Subcutaneous adipose tissue (tissue), 4 donors: ENCODE measurements around the gene BRIP1. TPM values are rescaled to one million over a fixed set of nuclear protein-coding genes. Genes with fewer than 3 reads are reported as not detected.
A peak's percentile ranks its signal among the peaks of the same experiment; 100 is the strongest.

Source experiments
- total RNA-seq, 4 donors: library from RNA; depleted of rRNA; stranded (reverse); fragments of >200 nt; gene quantifications; one replicate each; pipeline ENCODE4 v1.1.0, GENCODE V29; 2016
- TF ChIP-seq, protein P1 (sequence below): fragments of 450-650 bp; IDR thresholded peaks from one replicate; pipeline ENCODE4 v1.5.1; 2016; ENCODE audit warnings: low read depth, mild to moderate bottlenecking, control low read depth, antibody characterized with exemption, moderate library complexity

Gene BRIP1
- total RNA-seq, 4 donors from 2014 or later = 0.33 to 1.1 (median 0.98) TPM

DNA sequence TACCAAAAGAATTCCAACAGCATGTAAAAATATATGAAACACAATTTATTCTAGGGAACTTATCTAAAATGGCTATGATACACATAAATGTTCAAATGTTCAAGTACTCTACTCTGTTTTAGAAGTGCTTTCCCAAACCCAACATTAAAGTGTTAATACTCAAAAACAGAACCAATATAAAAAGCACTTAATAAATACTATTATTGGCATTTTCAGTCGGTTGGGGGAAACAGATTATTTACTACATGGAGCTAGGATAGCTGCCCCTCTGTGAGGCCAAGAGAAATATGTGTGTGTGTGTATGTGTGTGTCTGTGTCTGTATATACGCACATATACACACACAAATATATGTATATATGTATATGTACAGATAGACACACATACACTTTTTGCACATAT is 32.1 kb upstream of the BRIP1 start:
- TF ChIP-seq, protein P1, sequence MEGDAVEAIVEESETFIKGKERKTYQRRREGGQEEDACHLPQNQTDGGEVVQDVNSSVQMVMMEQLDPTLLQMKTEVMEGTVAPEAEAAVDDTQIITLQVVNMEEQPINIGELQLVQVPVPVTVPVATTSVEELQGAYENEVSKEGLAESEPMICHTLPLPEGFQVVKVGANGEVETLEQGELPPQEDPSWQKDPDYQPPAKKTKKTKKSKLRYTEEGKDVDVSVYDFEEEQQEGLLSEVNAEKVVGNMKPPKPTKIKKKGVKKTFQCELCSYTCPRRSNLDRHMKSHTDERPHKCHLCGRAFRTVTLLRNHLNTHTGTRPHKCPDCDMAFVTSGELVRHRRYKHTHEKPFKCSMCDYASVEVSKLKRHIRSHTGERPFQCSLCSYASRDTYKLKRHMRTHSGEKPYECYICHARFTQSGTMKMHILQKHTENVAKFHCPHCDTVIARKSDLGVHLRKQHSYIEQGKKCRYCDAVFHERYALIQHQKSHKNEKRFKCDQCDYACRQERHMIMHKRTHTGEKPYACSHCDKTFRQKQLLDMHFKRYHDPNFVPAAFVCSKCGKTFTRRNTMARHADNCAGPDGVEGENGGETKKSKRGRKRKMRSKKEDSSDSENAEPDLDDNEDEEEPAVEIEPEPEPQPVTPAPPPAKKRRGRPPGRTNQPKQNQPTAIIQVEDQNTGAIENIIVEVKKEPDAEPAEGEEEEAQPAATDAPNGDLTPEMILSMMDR = peak; percentile 97

DNA sequence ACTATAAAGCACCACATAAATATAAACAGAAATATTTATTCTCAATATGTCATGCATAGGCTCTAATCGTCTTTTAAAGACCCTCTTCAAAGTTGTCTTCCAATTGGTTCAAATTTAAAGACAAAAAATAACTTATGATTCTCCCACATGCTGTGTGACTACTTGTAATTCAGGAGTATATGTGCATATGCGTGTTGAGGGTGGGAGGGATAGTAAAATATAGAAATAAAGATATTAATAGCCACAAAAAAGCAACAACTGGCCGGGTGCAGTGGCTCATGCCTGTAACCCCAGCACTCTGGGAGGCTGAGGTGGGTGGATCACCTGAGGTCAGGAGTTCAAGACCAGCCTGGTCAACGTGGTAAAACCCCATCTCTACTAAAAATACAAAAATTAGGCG is 31.0 kb upstream of the BRIP1 start:
- TF ChIP-seq, protein P1 = peak; percentile 3

DNA sequence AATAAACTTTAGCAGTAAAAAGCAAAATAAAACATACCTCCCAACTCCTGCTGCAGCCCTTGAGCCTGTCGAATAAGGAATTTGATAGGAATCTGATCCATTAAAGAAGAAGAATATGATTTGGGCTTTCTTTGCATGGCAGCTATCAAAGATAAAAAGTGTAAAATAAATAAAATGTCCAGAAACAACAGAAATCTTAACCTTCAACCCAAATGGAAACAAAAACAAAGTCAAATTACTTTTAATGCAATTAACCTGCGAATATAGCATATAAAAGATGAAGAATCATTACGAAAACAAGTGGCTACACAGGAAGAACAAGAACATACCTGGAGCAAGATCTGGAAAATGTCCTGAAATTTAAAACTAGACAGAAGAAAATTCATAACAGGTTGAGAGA is 21.5 kb upstream of the BRIP1 start:
- TF ChIP-seq, protein P1 = no peak

DNA sequence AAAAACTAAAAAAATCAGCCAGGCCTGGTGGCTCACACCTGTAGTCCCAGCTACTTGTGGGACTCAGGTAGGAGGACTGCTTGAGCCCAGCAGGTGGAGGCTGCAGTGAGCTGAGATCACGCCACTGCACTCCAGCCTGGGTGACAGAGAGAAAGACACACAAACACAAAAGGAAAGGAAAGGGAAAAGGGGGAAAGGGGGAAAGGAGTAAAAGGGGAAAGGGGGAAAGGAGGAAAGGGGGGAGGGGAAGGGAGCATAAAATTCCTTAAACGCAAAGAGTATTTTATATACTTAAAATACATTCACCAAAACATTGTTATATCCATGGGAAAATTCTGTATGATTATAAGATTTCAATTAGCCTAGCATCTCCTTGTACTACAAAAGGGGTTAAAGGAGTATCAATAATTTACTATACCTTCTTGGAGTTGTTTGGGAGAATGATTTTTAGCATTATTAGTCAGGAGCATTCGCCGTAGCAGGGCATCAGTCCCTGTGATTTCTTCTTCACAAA is 17.3 kb upstream of the BRIP1 start:
- TF ChIP-seq, protein P1 = no peak

DNA sequence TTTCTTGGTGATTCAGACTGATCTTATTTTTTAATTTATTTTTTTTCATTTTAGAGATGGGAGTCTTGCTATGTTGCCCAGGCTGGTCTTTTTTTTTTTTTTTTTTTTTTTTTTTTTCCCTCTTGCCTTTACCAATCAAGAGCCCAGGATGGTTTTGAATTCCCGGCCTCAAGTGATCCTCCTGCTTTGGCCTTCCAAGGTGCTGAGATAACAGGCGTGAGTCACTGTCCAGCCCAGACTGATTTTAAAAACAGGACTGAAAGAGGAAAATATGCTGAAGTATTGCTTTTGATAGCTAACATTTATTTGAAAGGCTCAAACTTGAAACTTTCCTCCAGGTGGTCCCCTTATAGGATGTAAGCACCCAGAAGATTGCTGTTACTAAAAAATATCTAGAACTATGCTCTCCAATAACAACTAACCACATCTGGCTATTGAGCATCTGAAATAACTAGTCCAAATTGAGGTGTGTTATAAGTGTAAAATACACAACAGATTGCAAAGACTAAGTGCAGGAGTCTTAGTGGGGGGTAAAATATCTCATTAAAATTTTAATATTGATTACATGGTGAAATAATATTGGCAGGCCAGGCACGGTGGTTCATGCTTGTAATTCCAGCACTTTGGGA is 15.8 kb upstream of the BRIP1 start:
- TF ChIP-seq, protein P1 = no peak

DNA sequence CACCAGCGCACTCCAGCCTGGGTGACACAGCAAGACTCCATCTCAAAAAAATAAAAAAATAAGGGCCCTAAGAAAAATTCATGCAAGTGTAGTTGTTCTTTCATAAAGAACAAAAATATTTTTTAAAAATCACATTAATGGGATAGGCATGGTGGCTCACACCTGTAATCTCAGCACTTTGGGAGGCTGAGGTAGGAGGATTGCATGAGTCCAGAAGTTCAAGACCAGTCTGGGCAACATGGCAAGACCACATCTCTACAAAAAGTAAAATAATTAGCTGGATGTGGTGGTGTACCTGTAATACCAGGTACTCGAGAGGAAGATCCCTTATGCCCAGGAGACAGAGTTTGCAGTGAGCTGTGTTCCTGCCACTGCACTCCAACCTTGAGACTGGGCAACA is 15.2 kb upstream of the BRIP1 start:
- TF ChIP-seq, protein P1 = no peak

DNA sequence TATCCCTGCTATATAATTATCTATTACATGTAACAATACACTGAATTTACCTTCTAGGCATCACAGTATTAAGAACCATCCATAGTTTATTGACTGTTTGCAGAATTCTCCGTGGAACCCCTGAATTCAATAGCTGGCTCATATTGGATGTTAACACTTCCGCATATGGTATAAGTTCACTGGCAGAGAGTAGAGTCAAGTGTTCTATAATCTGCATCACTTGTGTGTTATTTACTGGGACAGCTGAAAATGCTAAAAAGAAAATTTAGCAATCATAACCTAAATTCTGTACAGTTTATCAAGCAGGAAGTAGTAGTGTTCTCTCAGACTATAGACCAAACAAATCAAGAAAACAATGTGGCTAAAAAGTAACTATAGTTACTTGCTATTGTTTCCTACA is 14.5 kb upstream of the BRIP1 start:
- TF ChIP-seq, protein P1 = peak; percentile 39
